Measurements from ENCODE around the gene HAPLN3. TPM values are rescaled to one million over a fixed set of nuclear protein-coding genes. Genes with fewer than 3 reads are reported as not detected.
A peak's percentile ranks its signal among the peaks of the same experiment; 100 is the strongest.

The HAPLN3 gene
- total RNA-seq, 6 experiments from 2014 or later = 0.12 to 1.2 (median 0.25) TPM; not detected in 1

- TF ChIP-seq CTCF (IDR thresholded peaks at IDR 0.05) = no peak
- no peak for TF ChIP-seq POLR2A (IDR thresholded peaks at IDR 0.05)
- H3K4me3 ChIP-seq = no peak overlapping the region
- peaks cover 0 to 3% (median 0%) of the 10 kb centered on the region in 4 donors for H3K4me1 ChIP-seq
- H3K9me3 ChIP-seq = no peaks in the 10 kb centered on the region
- H3K27me3 ChIP-seq = no peaks in the 10 kb centered on the region
- ATAC-seq = no peak
- intact Hi-C loops (cut with DNase I) = no loop called here
- H3K27ac ChIP-seq = no peak overlapping the region
- peak in 1 of 3 donors; percentile 25 for DNase-seq
- no peaks in the 10 kb centered on the region for H3K36me3 ChIP-seq
- 63% methylated on average over 9 of the region's 9 CpGs for WGBS (ENCODE audit: insufficient coverage, low coverage, low lambda C conversion rate, missing lambda C conversion rate)
Observed at GRCh38 chr15:88920186-88920891, 25.0 kb upstream of the HAPLN3 start.

GRCh38 chr15:88918738-88919137 is 23.4 kb upstream of the HAPLN3 start:
- Histone ChIP-seq H3K36me3 (no peaks in the 10 kb centered on the region), H3K27ac (no peak overlapping the region), H3K4me1 (peaks cover 0 to 3% (median 0%) of the 10 kb centered on the region in 4 donors), H3K27me3 (no peaks in the 10 kb centered on the region), H3K9me3 (no peaks in the 10 kb centered on the region), H3K4me3 (no peak overlapping the region)
- TF ChIP-seq CTCF (IDR thresholded peaks at IDR 0.05) = no peak
- TF ChIP-seq POLR2A (IDR thresholded peaks at IDR 0.05) = no peak
- 31% methylated on average over 4 of the region's 4 CpGs for WGBS (ENCODE audit: insufficient coverage, low coverage, low lambda C conversion rate, missing lambda C conversion rate)
- peak in 1 of 3 donors; percentile 34 for DNase-seq
- no peak for ATAC-seq
- intact Hi-C loops (cut with DNase I) = no loop called here

- Histone ChIP-seq H3K27me3 (no peaks in the 10 kb centered on the region), H3K4me1 (peaks cover 0 to 3% (median 0%) of the 10 kb centered on the region in 4 donors), H3K36me3 (no peaks in the 10 kb centered on the region), H3K9me3 (no peaks in the 10 kb centered on the region), H3K27ac (no peak overlapping the region), H3K4me3 (no peak overlapping the region)
- no peak for ATAC-seq
- DNase-seq = peak in 1 of 3 donors; percentile 24
- 66% methylated on average over 5 of the region's 5 CpGs for WGBS (ENCODE audit: insufficient coverage, low coverage, low lambda C conversion rate, missing lambda C conversion rate)
- TF ChIP-seq CTCF (IDR thresholded peaks at IDR 0.05) = no peak
- intact Hi-C loops (cut with DNase I) = no loop called here
Observed at GRCh38 chr15:88917760-88918159, 22.4 kb upstream of the HAPLN3 start.

- intact Hi-C loops (cut with DNase I) = no loop called here
Observed at GRCh38 chr15:88915354-88915753, 20.0 kb upstream of the HAPLN3 start.

More at GRCh38 chr15:88915354-88915753, 20.0 kb upstream of the HAPLN3 start:
- no peaks in the 10 kb centered on the region for H3K27me3 ChIP-seq
- TF ChIP-seq CTCF (IDR thresholded peaks at IDR 0.05) (no peak), POLR2A (IDR thresholded peaks at IDR 0.05) (no peak)
- H3K27ac ChIP-seq = no peak overlapping the region
- no peak for ATAC-seq
- no peak for DNase-seq
- no peaks in the 10 kb centered on the region for H3K9me3 ChIP-seq
- no peaks in the 10 kb centered on the region for H3K36me3 ChIP-seq
- 91% methylated on average over 10 of the region's 10 CpGs for WGBS (ENCODE audit: insufficient coverage, low coverage, low lambda C conversion rate, missing lambda C conversion rate)
- H3K4me3 ChIP-seq = no peak overlapping the region
- H3K4me1 ChIP-seq = peaks cover 0 to 3% (median 0%) of the 10 kb centered on the region in 4 donors
